K562 (cell line): ENCODE measurements around the gene MON2. TPM values are rescaled to one million over a fixed set of nuclear protein-coding genes. Genes with fewer than 3 reads are reported as not detected.

ENCODE experiments used
- ATAC-seq: fragments of 200-7000 bp; cut with Tn5 transposase; 3 replicates; pipeline ENCODE4 v1.9.1; 2020; ENCODE audit warnings: moderate library complexity
- BruUV-seq: library from RNA; stranded (reverse); fragments of 400-500 nt; replicated peaks from 2 replicates; lab custom pipeline; 2021; lab: Mats Ljungman, UMichigan
- CTCF ChIA-PET: fragments of 300-600 bp; formaldehyde crosslinking; extraction: SDS; loops from one replicate; lab custom pipeline; 2021; ENCODE audit warnings: low intra/inter-chr PET ratio; lab: Yijun Ruan, JAX
- POLR2A ChIA-PET: fragments of 300-600, 350-650 bp; sonication (Branson Sonifier 250); formaldehyde crosslinking; extraction: SDS; loops from one replicate; lab custom pipeline; 2021; ENCODE audit warnings: antibody characterized with exemption, inconsistent platforms; lab: Yijun Ruan, JAX
- DNase-seq, 4 experiments: peaks; one replicate each; pipeline versions ENCODE4 v3.0.0 to v3.0.0-alpha.2; 2011 to 2018; ENCODE audit warnings: low spot score in 3 of 4, mixed read lengths in 3 of 4; ENCODE audit errors: extremely low read depth in 1 of 4
- FAIRE-seq: peaks from 2 replicates; lab custom pipeline; 2011; peaks lifted over from hg19 to GRCh38; lab: Jason Lieb, UNC
- H2AFZ ChIP-seq: 2 replicates; pipeline ENCODE4 v1.6.0; 2011; ENCODE audit warnings: low read depth, low read length, control low read depth, inconsistent platforms
- H3K27ac ChIP-seq: fragments of 200-600 bp; 3 replicates; pipeline ENCODE4 v1.8.0; 2011; ENCODE audit warnings: low read depth, mild to moderate bottlenecking, control low read depth, inconsistent platforms, low read length, moderate library complexity, mixed read lengths; ENCODE audit errors: extremely low read depth
- H3K27me3 ChIP-seq, 2 experiments: fragments of 300-600 bp in 1 of 2; 2 replicates in 1 of 2; 3 replicates in 1 of 2; pipeline versions ENCODE4 v1.6.0 to v1.8.0; 2011; ENCODE audit warnings: inconsistent platforms in 2 of 2, low read length in 2 of 2, mild to moderate bottlenecking in 1 of 2, mixed read lengths in 1 of 2, moderate library complexity in 1 of 2; ENCODE audit not compliant: control insufficient read depth in 2 of 2, insufficient read depth in 2 of 2
- H3K36me3 ChIP-seq: fragments of 300-600 bp; 3 replicates; pipeline ENCODE4 v1.8.0; 2011; ENCODE audit warnings: mild to moderate bottlenecking, low read length, inconsistent platforms; ENCODE audit not compliant: control insufficient read depth, insufficient read depth
- H3K4me1 ChIP-seq, 2 experiments: fragments of 200-600 bp in 1 of 2; replicated peaks in 1 of 2; 2 replicates in 1 of 2; 3 replicates in 1 of 2; pipeline versions ENCODE4 v1.5.1 to v1.8.0; 2011; ENCODE audit warnings: inconsistent platforms in 2 of 2, low read length in 2 of 2, mild to moderate bottlenecking in 1 of 2, mixed read lengths in 1 of 2, moderate library complexity in 1 of 2; ENCODE audit not compliant: control insufficient read depth in 2 of 2, insufficient read depth in 2 of 2
- H3K4me2 ChIP-seq: 2 replicates; pipeline ENCODE4 v1.6.1; 2011; ENCODE audit warnings: low read length, control low read depth, inconsistent platforms, mixed read lengths; ENCODE audit not compliant: insufficient read depth
- H3K4me3 ChIP-seq: fragments of 200-600 bp; sonication (generic), shearing (Covaris generic); 2 replicates; pipeline ENCODE4 v1.5.1; 2016; ENCODE audit warnings: control low read depth, inconsistent platforms
- H3K79me2 ChIP-seq: fragments of 200-600 bp; 3 replicates; pipeline ENCODE4 v1.8.0; 2011; ENCODE audit warnings: low read length, inconsistent platforms; ENCODE audit not compliant: control insufficient read depth, insufficient read depth
- H3K9ac ChIP-seq, 2 experiments: 2 replicates each; pipeline versions ENCODE4 v1.6.0 to v1.6.1; 2011; ENCODE audit warnings: low read depth in 2 of 2, low read length in 2 of 2, control low read depth in 1 of 2, inconsistent platforms in 1 of 2, mild to moderate bottlenecking in 1 of 2, mixed read lengths in 1 of 2; ENCODE audit not compliant: insufficient read depth in 1 of 2
- H3K9me1 ChIP-seq: one replicate; pipeline ENCODE4 v1.6.0; 2011; ENCODE audit warnings: inconsistent platforms, mild to moderate bottlenecking, low read length, moderate library complexity; ENCODE audit not compliant: control insufficient read depth, insufficient read depth
- H3K9me3 ChIP-seq: replicated peaks from 2 replicates; pipeline ENCODE4 v1.5.1; 2011; ENCODE audit warnings: low read depth, low read length, inconsistent platforms; ENCODE audit not compliant: control insufficient read depth, insufficient read depth
- H4K20me1 ChIP-seq: replicated peaks from 2 replicates; pipeline ENCODE4 v1.6.1; 2011; ENCODE audit warnings: low read length, inconsistent platforms, mixed read lengths; ENCODE audit not compliant: control insufficient read depth, insufficient read depth
- EGR1 ChIP-seq: fragments of 450-650 bp; conservative IDR thresholded peaks from 2 replicates; pipeline ENCODE4 v1.6.1; 2017; ENCODE audit warnings: mild to moderate bottlenecking
- ETV6 ChIP-seq, 3 experiments: fragments of 150-350 bp in 1 of 3; sonication (generic) in 1 of 3; formaldehyde crosslinking in 1 of 3; IDR thresholded peaks; 2 replicates each; pipeline versions ENCODE4 v1.6.1 to v1.8.0; 2014 to 2022; ENCODE audit warnings: borderline replicate concordance in 2 of 3, low read depth in 2 of 3, antibody characterized with exemption in 1 of 3, low read length in 1 of 3, mild to moderate bottlenecking in 1 of 3, missing genetic modification reagents in 1 of 3
- MAZ ChIP-seq, 2 experiments: fragments of 450-650 bp in 1 of 2; sonication (generic) in 1 of 2; formaldehyde crosslinking; IDR thresholded peaks in 1 of 2; conservative IDR thresholded peaks in 1 of 2; 2 replicates each; pipeline versions ENCODE4 v1.4.0 to v1.5.0; 2020; ENCODE audit warnings: mild to moderate bottlenecking in 1 of 2, missing genetic modification reagents in 1 of 2
- NUFIP1 ChIP-seq: fragments of 450-650 bp; IDR thresholded peaks from 2 replicates; pipeline ENCODE4 v1.6.1; 2018; ENCODE audit not compliant: partially characterized antibody
- ZNF316 ChIP-seq: fragments of 450-650 bp; IDR thresholded peaks from 2 replicates; pipeline ENCODE4 v1.6.1; 2016
- ZNF707 ChIP-seq: fragments of 250-450 bp; sonication (Bioruptor Pico); conservative IDR thresholded peaks from 2 replicates; pipeline ENCODE4 v1.8.0; 2022; ENCODE audit warnings: inconsistent platforms, mild to moderate bottlenecking, moderate library complexity
- WGBS: fragments of 100-300 bp; shearing (Covaris generic); methylation state at CpG from one replicate; pipeline ENCODE4 v1.1.6; 2016; ENCODE audit warnings: low coverage, mixed read lengths; ENCODE audit not compliant: insufficient coverage; ENCODE audit errors: missing lambda C conversion rate; 5-methylcytosine and 5-hydroxymethylcytosine counted together
- in situ Hi-C: fragments of 300-500 bp; cut with MboI; formaldehyde crosslinking; loops from 4 replicates; pipeline ENCODE4 v1.15.0; 2018; ENCODE audit warnings: inconsistent platforms, mixed read lengths
- intact Hi-C: fragments of 100-400 bp; cut with micrococcal nuclease; formaldehyde crosslinking; loops from 2 replicates; pipeline ENCODE4 v1.14.2; 2022
- polyA plus RNA-seq, 8 experiments: library from polyadenylated mRNA; depleted of rRNA in 4 of 8; stranded (reverse) in 5 of 8; unstranded in 3 of 8; fragments of >200 nt; fragmentation: Nextera tagmentation in 2 of 8; fragmentation: Illumina TruSeq in 1 of 8; extraction: Ambion mirVana in 2 of 8; extraction: Trizol in 1 of 8; gene quantifications; 2 replicates each; pipeline versions ENCODE4 v1.2.1 to v1.2.3, GENCODE V29; 2011 to 2014; ENCODE audit warnings: inconsistent platforms in 1 of 8, missing spikeins in 1 of 8
- total RNA-seq, 7 experiments: library from RNA; depleted of rRNA in 6 of 7; stranded (reverse); fragments of >200 nt in 6 of 7; fragmentation: Illumina TruSeq in 2 of 7; extraction: Trizol in 2 of 7; gene quantifications; 2 replicates each; pipeline versions ENCODE4 v1.2.1 to v1.2.3, GENCODE V29; 2011 to 2021; ENCODE audit warnings: low replicate concordance in 1 of 7

The MON2 gene
- total and polyA plus RNA-seq, 9 of the 15 experiments (the other 6 are each of a cell fraction or from before 2014, with no cell fraction given) = 3.6 to 31.6 (median 16.8) TPM

DNA sequence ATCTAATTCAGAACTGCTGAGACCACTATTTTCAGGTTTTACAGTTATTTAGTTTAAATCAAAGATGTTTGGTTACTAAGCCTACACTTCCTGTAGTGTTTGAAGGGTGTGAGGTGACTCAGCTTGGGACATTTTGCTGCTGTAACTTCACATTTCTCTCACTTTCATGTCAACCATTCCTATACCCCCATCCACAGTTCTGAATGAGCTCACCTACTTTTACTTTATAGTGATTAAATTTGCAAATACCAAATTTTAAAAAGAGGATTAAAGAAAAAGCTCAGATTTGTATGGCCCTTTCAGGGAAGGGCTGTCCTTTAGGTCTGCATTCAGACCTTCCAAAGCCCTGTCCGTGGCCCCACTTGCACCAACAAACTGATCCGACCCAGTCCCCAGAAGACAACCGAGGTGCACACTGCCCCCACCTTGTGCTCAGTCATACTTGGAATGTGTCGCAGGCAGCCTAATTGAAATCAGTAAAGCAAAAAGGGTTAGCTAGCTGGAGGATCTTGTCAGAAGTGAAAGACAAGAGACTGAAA is 174.4 kb downstream of the MON2 start:
- WGBS = 12% methylated on average over 4 of the region's 4 CpGs
- POLR2A ChIA-PET = interaction anchor here (0.5 to 0.6 kb wide), 2 partner anchors 16 to 206 kb away, joined by 3 read pairs; no protein-coding TSS in a partner anchor
- Histone ChIP-seq H3K79me2 (no peaks in the 10 kb centered on the region), H3K36me3 (no peaks in the 10 kb centered on the region), H3K9ac (0 out of 4 replicates have a peak overlapping the region, but pooled peaks of 1 of the 2 experiments have one; percentile 43), H3K4me1 (no peaks in the 10 kb centered on the region), H3K4me3 (no peak overlapping the region), H3K4me2 (no peak overlapping the region), H4K20me1 (no peaks in the 10 kb centered on the region), H3K27me3 (no peaks in the 10 kb centered on the region), H2AFZ (no peak overlapping the region), H3K27ac (no peak overlapping the region), H3K9me1 (no peaks in the 10 kb centered on the region), H3K9me3 (no peaks in the 10 kb centered on the region)
- TF ChIP-seq EGR1 = no peak
- no peak for TF ChIP-seq ZNF707 (CRISPR knock-in tag)
- 0 out of 4 replicates have a peak, but pooled peaks of 1 of the 2 experiments have one; percentile 14 for TF ChIP-seq MAZ (CRISPR knock-in tag; conservative IDR thresholded peaks at IDR 0.05 in 1 of 2, IDR thresholded peaks at IDR 0.05 in 1 of 2)
- TF ChIP-seq ZNF316 = peak; percentile 38; the same call in 1 of the 2 replicates
- TF ChIP-seq ETV6 (IDR thresholded peaks at IDR 0.05; ENCODE audit: borderline replicate concordance in 1 of 2, low read depth in 2 of 2, low read length in 1 of 2) = no peak
- no peak for TF ChIP-seq ETV6 (CRISPR knock-in tag; IDR thresholded peaks at IDR 0.05; ENCODE audit: borderline replicate concordance)
- TF ChIP-seq NUFIP1 = no peak
- FAIRE-seq (no peak), ATAC-seq (peak; percentile 72), DNase-seq (peak in 1 of 4 experiments; percentile 16)
- BruUV-seq = no TSS peak
- intact Hi-C loops (no loop called here), in situ Hi-C loops (no loop called here)
- CTCF ChIA-PET = no interaction called here
